ENCODE results near the gene ALDH1B1.
"Not testable (repeated sequence)": the region's sequence is repeated elsewhere in the genome, so short reads cannot be mapped to it uniquely, and the experiment has no call there.

The ALDH1B1 gene

GRCh38 chr9:38375572-38375963, 16.9 kb upstream of the ALDH1B1 start:
- H2AFZ ChIP-seq (ENCODE audit: low read depth) = no peak overlapping the region
- no peaks in the 10 kb centered on the region for H4K20me1 ChIP-seq (ENCODE audit: insufficient read depth)
- no peak for TF ChIP-seq CTCF (conservative IDR thresholded peaks at IDR 0.05; ENCODE audit: low read depth, low read length)
- H3K27me3 ChIP-seq (ENCODE audit: insufficient read depth, low read depth) = no peaks in the 10 kb centered on the region
- H3K4me2 ChIP-seq = no peak overlapping the region
- no peaks in the 10 kb centered on the region for H3K4me1 ChIP-seq (ENCODE audit: low read depth, poor library complexity, severe bottlenecking)
- no peak overlapping the region for H3K27ac ChIP-seq
- H3K4me3 ChIP-seq (IDR thresholded peaks at IDR 0.05; ENCODE audit: insufficient read depth, low read depth, low read length) = no peak overlapping the region
- H3K36me3 ChIP-seq (ENCODE audit: insufficient read depth) = no peaks in the 10 kb centered on the region
- H3K9ac ChIP-seq = no peak overlapping the region
- no peaks in the 10 kb centered on the region for H3K79me2 ChIP-seq (ENCODE audit: insufficient read depth, low read depth)

GRCh38 chr9:38376021-38376670, 16.4 kb upstream of the ALDH1B1 start:
- TF ChIP-seq CTCF (conservative IDR thresholded peaks at IDR 0.05; ENCODE audit: low read depth, low read length) = no peak
- H3K9ac ChIP-seq = no peak overlapping the region
- H3K27me3 ChIP-seq (ENCODE audit: insufficient read depth, low read depth) = no peaks in the 10 kb centered on the region
- no peaks in the 10 kb centered on the region for H3K36me3 ChIP-seq (ENCODE audit: insufficient read depth)
- no peaks in the 10 kb centered on the region for H4K20me1 ChIP-seq (ENCODE audit: insufficient read depth)
- no peaks in the 10 kb centered on the region for H3K4me1 ChIP-seq (ENCODE audit: low read depth, poor library complexity, severe bottlenecking)
- no peaks in the 10 kb centered on the region for H3K79me2 ChIP-seq (ENCODE audit: insufficient read depth, low read depth)
- H3K4me2 ChIP-seq = no peak overlapping the region
- no peak overlapping the region for H3K27ac ChIP-seq
- H3K4me3 ChIP-seq (IDR thresholded peaks at IDR 0.05; ENCODE audit: insufficient read depth, low read depth, low read length) = no peak overlapping the region
- H2AFZ ChIP-seq (ENCODE audit: low read depth) = no peak overlapping the region

GRCh38 chr9:38377336-38378083, 15.0 kb upstream of the ALDH1B1 start:
- H3K4me3 ChIP-seq (IDR thresholded peaks at IDR 0.05; ENCODE audit: insufficient read depth, low read depth, low read length); H3K27ac ChIP-seq: not testable (repeated sequence)

GRCh38 chr9:38380230-38380871, 12.2 kb upstream of the ALDH1B1 start:
- H3K36me3 ChIP-seq (ENCODE audit: insufficient read depth) = no peaks in the 10 kb centered on the region
- no peaks in the 10 kb centered on the region for H3K27me3 ChIP-seq (ENCODE audit: insufficient read depth, low read depth)
- H3K4me1 ChIP-seq (ENCODE audit: low read depth, poor library complexity, severe bottlenecking) = no peaks in the 10 kb centered on the region
- TF ChIP-seq CTCF (conservative IDR thresholded peaks at IDR 0.05; ENCODE audit: low read depth, low read length) = no peak
- no peaks in the 10 kb centered on the region for H4K20me1 ChIP-seq (ENCODE audit: insufficient read depth)
- H3K79me2 ChIP-seq (ENCODE audit: insufficient read depth, low read depth) = no peaks in the 10 kb centered on the region
- H2AFZ ChIP-seq (ENCODE audit: low read depth) = no peak overlapping the region
- no peak overlapping the region for H3K4me2 ChIP-seq
- H3K4me3 ChIP-seq (IDR thresholded peaks at IDR 0.05; ENCODE audit: insufficient read depth, low read depth, low read length) = no peak overlapping the region
- H3K9ac ChIP-seq = no peak overlapping the region
- H3K27ac ChIP-seq = no peak overlapping the region

More at GRCh38 chr9:38377336-38378083, 15.0 kb upstream of the ALDH1B1 start:
- H3K4me2 ChIP-seq; H3K79me2 ChIP-seq (ENCODE audit: insufficient read depth, low read depth); H2AFZ ChIP-seq (ENCODE audit: low read depth); H3K36me3 ChIP-seq (ENCODE audit: insufficient read depth); H3K4me1 ChIP-seq (ENCODE audit: low read depth, poor library complexity, severe bottlenecking); H4K20me1 ChIP-seq (ENCODE audit: insufficient read depth); H3K27me3 ChIP-seq (ENCODE audit: insufficient read depth, low read depth); H3K9ac ChIP-seq: not testable (repeated sequence)

Measured in KMS-11 (cell line).